Dermis blood vessel endothelial cell (primary cell): ENCODE data around the gene ERAP2. TPM values are rescaled to one million over a fixed set of nuclear protein-coding genes. Genes with fewer than 3 reads are reported as not detected.
A peak's percentile ranks its signal among the peaks of the same experiment; 100 is the strongest.
"Not testable (repeated sequence)": the region's sequence is repeated elsewhere in the genome, so short reads cannot be mapped to it uniquely, and the experiment has no call there.

Source experiments
- DNase-seq: peaks from one replicate; pipeline ENCODE4 v3.0.0; 2010
- total RNA-seq: library from RNA; depleted of rRNA; stranded (reverse); fragments of >200 nt; gene quantifications from 2 replicates; pipeline ENCODE4 v1.2.3, GENCODE V29; 2014

The ERAP2 gene
- total RNA-seq = 8.4 and 132 TPM in 2 replicates

GRCh38 chr5:96876292-96876850 lies at the start of gene ERAP2:
Gene ERAP2, plus strand, starts transcription at chr5:96876500. Its CDS starts 3,186 bp downstream, at chr5:96879686.
- peak; percentile 65 for DNase-seq

- no peak for DNase-seq
Measured at GRCh38 chr5:96829297-96829696, 47.0 kb upstream of the ERAP2 start.

- DNase-seq = no peak
Measured at GRCh38 chr5:96834016-96834415, 42.3 kb upstream of the ERAP2 start.

GRCh38 chr5:96835791-96836191 lies 40.5 kb upstream of the ERAP2 start:
- DNase-seq = no peak

- DNase-seq = no peak
Measured at GRCh38 chr5:96836817-96837216, 39.5 kb upstream of the ERAP2 start.

GRCh38 chr5:96837303-96837702 lies 39.0 kb upstream of the ERAP2 start:
- DNase-seq = no peak

GRCh38 chr5:96838201-96839070 lies 37.9 kb upstream of the ERAP2 start:
- DNase-seq = peak; percentile 44

GRCh38 chr5:96839071-96839592 lies 37.2 kb upstream of the ERAP2 start:
- DNase-seq = no peak

- not testable (repeated sequence) for DNase-seq
Measured at GRCh38 chr5:96841931-96842330, 34.4 kb upstream of the ERAP2 start.

GRCh38 chr5:96843140-96843539 lies 33.2 kb upstream of the ERAP2 start:
- peak; percentile 14 for DNase-seq

GRCh38 chr5:96844481-96844990 lies 31.8 kb upstream of the ERAP2 start:
- no peak for DNase-seq

GRCh38 chr5:96851312-96852062 lies 24.8 kb upstream of the ERAP2 start:
- DNase-seq = no peak

- no peak for DNase-seq
Measured at GRCh38 chr5:96852759-96853158, 23.5 kb upstream of the ERAP2 start.

- no peak for DNase-seq
Measured at GRCh38 chr5:96854067-96854466, 22.2 kb upstream of the ERAP2 start.

- no peak for DNase-seq
Measured at GRCh38 chr5:96855031-96855872, 21.0 kb upstream of the ERAP2 start.

- no peak for DNase-seq
Measured at GRCh38 chr5:96856371-96856770, 19.9 kb upstream of the ERAP2 start.

GRCh38 chr5:96857454-96857853 lies 18.8 kb upstream of the ERAP2 start:
- DNase-seq = no peak

GRCh38 chr5:96857924-96858323 lies 18.4 kb upstream of the ERAP2 start:
- no peak for DNase-seq

GRCh38 chr5:96859375-96859774 lies 16.9 kb upstream of the ERAP2 start:
- DNase-seq = no peak

GRCh38 chr5:96861076-96861475 lies 15.2 kb upstream of the ERAP2 start:
- DNase-seq = no peak

- no peak for DNase-seq
Measured at GRCh38 chr5:96863114-96863513, 13.2 kb upstream of the ERAP2 start.

- DNase-seq = no peak
Measured at GRCh38 chr5:96863949-96864584, 12.2 kb upstream of the ERAP2 start.
